ACC112 (cell line): ENCODE results near the gene FREM2.
A peak's percentile ranks its signal among the peaks of the same experiment; 100 is the strongest.

Experiments used
- H2AFZ ChIP-seq: fragments of 200-600 bp; sonication (generic); one replicate; pipeline ENCODE4 v1.6.0; 2017; ENCODE audit warnings: antibody characterized with exemption, low read length; ENCODE audit not compliant: unreplicated experiment
- H3K27ac ChIP-seq: fragments of 200-600 bp; sonication (generic); 2 replicates; pipeline ENCODE4 v1.5.1; 2014; ENCODE audit warnings: low read depth, mild to moderate bottlenecking, antibody characterized with exemption, low read length, moderate library complexity
- H3K27me3 ChIP-seq: fragments of 200-600 bp; sonication (generic); 2 replicates; pipeline ENCODE4 v1.6.1; 2014; ENCODE audit warnings: mild to moderate bottlenecking, antibody characterized with exemption, low read length, moderate library complexity, mixed read lengths; ENCODE audit not compliant: insufficient read depth
- H3K36me3 ChIP-seq: fragments of 200-600 bp; sonication (generic); 2 replicates; pipeline ENCODE4 v1.6.1; 2016; ENCODE audit warnings: mild to moderate bottlenecking, antibody characterized with exemption, low read length, moderate library complexity, mixed read lengths; ENCODE audit not compliant: insufficient read depth
- H3K4me1 ChIP-seq: fragments of 200-600 bp; sonication (generic); one replicate; pipeline ENCODE4 v1.6.1; 2016; ENCODE audit warnings: low read length, mixed read lengths; ENCODE audit not compliant: insufficient read depth, unreplicated experiment, control insufficient read depth
- H3K4me3 ChIP-seq: fragments of 200-600 bp; sonication (generic); 2 replicates; pipeline ENCODE4 v1.5.1; 2014; ENCODE audit warnings: mild to moderate bottlenecking, low read depth, low read length
- H3K79me2 ChIP-seq: fragments of 200-600 bp; sonication (generic); one replicate; pipeline ENCODE4 v1.6.0; 2016; ENCODE audit warnings: low read length; ENCODE audit not compliant: control insufficient read depth, unreplicated experiment, insufficient read depth

Gene FREM2

DNA sequence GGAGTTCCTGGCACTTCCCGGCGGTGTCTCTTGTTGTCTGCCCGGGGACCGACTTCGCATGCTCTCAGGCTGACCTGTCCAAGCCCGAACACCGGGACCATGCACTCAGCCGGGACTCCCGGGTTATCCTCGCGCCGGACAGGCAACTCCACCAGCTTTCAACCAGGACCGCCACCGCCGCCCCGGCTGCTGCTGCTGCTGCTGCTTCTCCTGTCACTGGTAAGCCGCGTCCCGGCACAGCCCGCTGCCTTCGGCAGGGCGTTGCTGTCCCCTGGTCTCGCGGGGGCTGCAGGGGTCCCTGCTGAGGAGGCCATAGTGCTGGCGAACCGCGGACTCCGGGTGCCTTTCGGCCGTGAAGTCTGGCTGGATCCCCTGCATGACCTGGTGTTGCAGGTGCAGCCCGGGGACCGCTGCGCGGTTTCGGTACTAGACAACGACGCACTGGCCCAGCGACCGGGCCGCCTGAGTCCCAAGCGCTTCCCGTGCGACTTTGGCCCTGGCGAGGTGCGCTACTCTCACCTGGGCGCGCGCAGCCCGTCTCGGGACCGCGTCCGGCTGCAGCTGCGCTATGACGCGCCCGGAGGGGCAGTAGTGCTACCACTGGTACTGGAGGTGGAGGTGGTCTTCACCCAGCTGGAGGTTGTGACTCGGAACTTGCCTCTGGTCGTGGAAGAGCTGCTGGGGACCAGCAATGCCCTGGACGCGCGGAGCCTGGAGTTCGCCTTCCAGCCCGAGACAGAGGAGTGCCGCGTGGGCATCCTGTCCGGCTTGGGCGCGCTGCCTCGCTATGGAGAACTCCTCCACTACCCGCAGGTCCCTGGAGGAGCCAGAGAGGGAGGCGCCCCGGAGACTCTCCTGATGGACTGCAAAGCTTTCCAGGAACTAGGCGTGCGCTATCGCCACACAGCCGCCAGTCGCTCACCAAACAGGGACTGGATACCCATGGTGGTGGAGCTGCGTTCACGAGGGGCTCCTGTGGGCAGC lies 661 bp downstream of the FREM2 start:
- H3K27me3 ChIP-seq: peaks cover 92% of the 10 kb centered on the region
- peaks cover 6% of the 10 kb centered on the region for H3K4me1 ChIP-seq
- H2AFZ ChIP-seq: peak overlapping the region; percentile 23
- H3K27ac ChIP-seq: no peak overlapping the region
- H3K4me3 ChIP-seq: peak overlapping the region; percentile 65
- no peaks in the 10 kb centered on the region for H3K79me2 ChIP-seq
- H3K36me3 ChIP-seq: no peaks in the 10 kb centered on the region

DNA sequence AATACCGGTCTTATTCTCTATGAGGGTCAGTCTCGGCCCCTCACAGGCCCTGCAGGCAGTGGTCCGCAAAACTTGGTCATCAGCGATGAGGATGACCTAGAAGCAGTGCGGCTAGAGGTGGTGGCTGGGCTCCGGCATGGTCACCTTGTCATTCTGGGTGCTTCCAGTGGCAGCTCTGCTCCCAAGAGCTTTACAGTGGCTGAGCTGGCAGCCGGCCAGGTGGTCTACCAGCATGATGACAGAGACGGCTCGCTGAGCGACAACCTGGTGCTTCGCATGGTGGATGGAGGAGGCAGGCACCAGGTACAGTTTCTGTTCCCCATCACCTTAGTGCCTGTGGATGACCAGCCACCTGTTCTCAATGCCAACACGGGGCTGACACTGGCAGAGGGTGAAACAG lies 1.8 kb downstream of the FREM2 start:
- Histone ChIP-seq H3K27me3 (peaks cover 97% of the 10 kb centered on the region), H3K79me2 (no peaks in the 10 kb centered on the region), H3K36me3 (no peaks in the 10 kb centered on the region), H3K4me1 (peaks cover 6% of the 10 kb centered on the region), H3K27ac (no peak overlapping the region), H2AFZ (no peak overlapping the region), H3K4me3 (no peak overlapping the region)

DNA sequence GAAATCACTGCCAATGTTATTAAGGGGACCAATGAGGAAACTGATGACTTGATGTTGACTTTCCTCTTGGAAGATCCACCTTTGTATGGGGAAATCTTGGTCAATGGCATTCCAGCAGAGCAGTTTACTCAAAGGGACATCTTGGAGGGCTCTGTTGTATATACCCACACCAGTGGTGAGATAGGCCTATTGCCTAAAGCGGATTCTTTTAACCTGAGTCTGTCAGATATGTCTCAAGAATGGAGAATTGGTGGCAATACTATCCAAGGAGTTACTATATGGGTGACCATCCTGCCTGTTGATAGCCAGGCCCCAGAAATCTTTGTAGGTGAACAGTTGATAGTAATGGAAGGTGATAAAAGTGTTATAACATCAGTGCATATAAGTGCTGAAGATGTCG lies 3.4 kb downstream of the FREM2 start:
- H3K79me2 ChIP-seq: no peaks in the 10 kb centered on the region
- H3K4me3 ChIP-seq: no peak overlapping the region
- no peak overlapping the region for H3K27ac ChIP-seq
- H3K36me3 ChIP-seq: no peaks in the 10 kb centered on the region
- H2AFZ ChIP-seq: no peak overlapping the region
- peaks cover 97% of the 10 kb centered on the region for H3K27me3 ChIP-seq
- peaks cover 6% of the 10 kb centered on the region for H3K4me1 ChIP-seq

DNA sequence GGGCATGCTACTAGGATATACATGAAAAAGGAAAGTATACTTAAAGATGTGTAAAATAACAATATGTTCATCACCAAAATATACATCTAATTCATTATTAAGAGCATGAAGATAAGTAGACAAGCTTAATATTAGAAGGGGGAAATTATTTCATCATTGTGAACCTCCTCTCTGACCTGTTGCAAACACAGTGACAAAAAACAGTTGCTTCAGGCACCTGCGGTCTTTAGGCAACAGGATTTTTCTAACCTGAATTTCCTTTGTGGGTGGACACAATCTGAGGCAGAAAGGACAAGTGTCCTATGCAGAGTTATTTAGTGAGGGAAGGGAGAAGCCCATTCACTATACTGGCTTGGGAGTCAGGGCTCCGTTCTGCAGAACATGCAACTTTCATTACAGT lies 6.3 kb downstream of the FREM2 start:
- Histone ChIP-seq H3K4me3 (no peak overlapping the region), H2AFZ (no peak overlapping the region), H3K4me1 (no peaks in the 10 kb centered on the region), H3K27ac (no peak overlapping the region), H3K27me3 (peaks cover 94% of the 10 kb centered on the region), H3K79me2 (no peaks in the 10 kb centered on the region), H3K36me3 (no peaks in the 10 kb centered on the region)

DNA sequence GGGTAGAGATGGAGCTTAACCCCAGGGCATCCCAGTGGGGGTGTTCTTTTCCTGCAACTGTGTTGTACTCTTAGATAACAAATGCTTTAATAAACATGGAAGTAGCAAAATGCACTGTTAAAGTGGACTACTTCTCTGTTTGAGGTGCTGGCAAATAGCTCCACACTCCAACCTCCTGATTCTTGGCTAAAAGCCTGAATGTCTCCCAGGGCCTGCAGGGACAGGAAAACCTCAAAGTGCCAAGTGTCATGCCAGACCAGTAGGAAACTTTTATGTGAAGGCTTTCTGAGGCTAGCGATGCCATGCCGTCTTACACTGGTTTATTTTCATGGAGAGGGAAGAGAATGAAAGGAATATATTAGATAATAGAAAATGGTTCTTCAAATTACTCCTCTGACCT lies 6.8 kb downstream of the FREM2 start:
- peaks cover 94% of the 10 kb centered on the region for H3K27me3 ChIP-seq
- H3K4me1 ChIP-seq: no peaks in the 10 kb centered on the region
- H3K79me2 ChIP-seq: no peaks in the 10 kb centered on the region
- H3K4me3 ChIP-seq: no peak overlapping the region
- no peak overlapping the region for H3K27ac ChIP-seq
- no peak overlapping the region for H2AFZ ChIP-seq
- no peaks in the 10 kb centered on the region for H3K36me3 ChIP-seq

DNA sequence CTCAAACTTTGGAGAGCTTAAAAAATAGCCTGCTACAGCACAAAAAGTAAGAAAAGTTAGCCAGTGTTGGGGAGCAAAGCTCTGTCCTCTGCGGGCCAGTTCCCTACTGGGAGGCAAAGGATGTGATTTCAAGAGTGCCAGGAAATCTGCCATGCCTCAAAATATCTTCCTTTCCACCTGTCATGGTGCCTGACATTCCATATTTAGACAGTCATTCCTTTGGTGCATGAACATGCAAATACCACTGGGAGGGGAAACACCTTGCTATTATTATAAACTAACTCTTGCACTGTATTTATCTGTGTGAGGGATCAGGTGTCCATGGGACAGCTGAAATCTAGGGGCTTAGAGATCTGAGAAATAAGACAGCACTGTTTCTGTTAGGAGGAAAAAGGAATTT lies 10.3 kb downstream of the FREM2 start:
- no peak overlapping the region for H3K4me3 ChIP-seq
- H3K36me3 ChIP-seq: no peaks in the 10 kb centered on the region
- H2AFZ ChIP-seq: no peak overlapping the region
- no peaks in the 10 kb centered on the region for H3K4me1 ChIP-seq
- H3K27ac ChIP-seq: no peak overlapping the region
- H3K79me2 ChIP-seq: no peaks in the 10 kb centered on the region
- H3K27me3 ChIP-seq: peaks cover 93% of the 10 kb centered on the region

DNA sequence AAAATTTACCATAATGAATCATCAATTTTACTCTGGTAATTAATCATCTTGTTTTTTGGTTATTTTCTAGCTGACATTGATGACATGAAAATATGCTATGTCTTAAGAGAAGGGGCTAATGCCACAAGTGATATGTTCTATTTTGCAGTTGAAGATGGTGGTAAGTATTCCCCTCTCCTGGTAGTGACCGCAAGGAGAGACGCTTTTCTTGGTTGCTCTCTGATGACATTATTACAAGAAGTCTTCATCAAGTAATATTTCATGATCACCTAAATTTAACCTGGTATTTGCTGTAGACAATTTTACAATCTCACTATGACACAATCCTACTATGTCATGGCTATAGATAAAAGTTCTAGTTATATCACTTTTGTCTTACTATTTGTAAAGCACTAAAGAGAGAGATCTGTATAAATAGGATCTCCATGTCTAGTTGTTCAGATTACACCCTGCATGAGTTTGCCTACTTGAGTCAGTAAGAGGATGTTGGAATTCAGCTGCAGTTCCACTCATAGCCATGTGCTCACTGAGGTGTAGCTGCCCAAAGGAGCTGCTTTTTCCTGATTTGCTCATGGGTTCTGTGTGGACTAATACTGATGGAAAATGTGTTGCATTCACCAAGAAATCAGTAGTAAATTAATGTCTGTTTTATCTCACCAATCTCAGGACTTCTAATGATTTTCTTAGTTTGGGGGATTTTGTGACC lies 10.9 kb downstream of the FREM2 start:
- Histone ChIP-seq H3K79me2 (no peaks in the 10 kb centered on the region), H3K4me1 (no peaks in the 10 kb centered on the region), H3K4me3 (no peak overlapping the region), H3K27ac (no peak overlapping the region), H3K27me3 (peaks cover 93% of the 10 kb centered on the region), H2AFZ (no peak overlapping the region), H3K36me3 (no peaks in the 10 kb centered on the region)

DNA sequence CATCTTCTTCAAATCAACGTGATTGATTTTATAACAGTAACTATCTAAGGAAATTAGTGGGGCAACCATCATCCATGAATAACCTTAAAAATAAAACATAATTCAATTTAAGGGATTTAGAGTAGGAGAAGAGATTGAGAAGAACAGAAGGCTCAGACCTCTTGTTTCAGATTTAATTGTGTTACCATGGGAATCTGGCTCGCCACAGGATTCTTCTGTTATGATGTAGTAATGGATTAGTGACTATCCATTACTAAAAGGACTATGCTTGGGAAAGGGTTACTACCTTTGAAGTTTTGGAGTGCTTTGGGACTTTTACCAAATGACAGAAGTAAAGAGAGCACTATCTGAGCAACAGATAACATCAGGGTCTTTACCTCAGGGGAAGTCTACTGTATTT lies 13.2 kb downstream of the FREM2 start:
- Histone ChIP-seq H2AFZ (no peak overlapping the region), H3K4me1 (no peaks in the 10 kb centered on the region), H3K36me3 (no peaks in the 10 kb centered on the region), H3K27me3 (peaks cover 93% of the 10 kb centered on the region), H3K79me2 (no peaks in the 10 kb centered on the region), H3K4me3 (no peak overlapping the region), H3K27ac (no peak overlapping the region)

DNA sequence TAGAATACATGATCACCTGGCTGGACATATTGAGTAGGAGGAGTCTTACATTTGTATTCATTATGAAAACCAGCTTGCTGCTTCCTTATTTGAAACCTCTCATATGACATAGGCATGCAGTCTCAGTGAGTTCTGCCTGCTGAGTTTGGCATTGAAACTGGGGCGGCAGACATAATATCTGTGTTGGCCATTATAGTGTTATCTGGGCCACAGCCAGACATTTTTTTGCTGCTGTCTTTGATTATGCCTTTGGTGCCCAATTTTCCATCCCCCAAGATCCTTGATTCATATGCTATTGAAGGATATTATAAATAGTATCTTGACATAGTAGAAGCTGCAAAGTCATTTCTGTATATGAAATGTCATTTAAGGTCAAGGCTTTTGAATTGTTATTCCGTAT lies 15.8 kb downstream of the FREM2 start:
- Histone ChIP-seq H3K27ac (no peak overlapping the region), H2AFZ (no peak overlapping the region), H3K4me3 (no peak overlapping the region), H3K27me3 (peaks cover 95% of the 10 kb centered on the region), H3K4me1 (no peaks in the 10 kb centered on the region), H3K79me2 (no peaks in the 10 kb centered on the region), H3K36me3 (no peaks in the 10 kb centered on the region)

DNA sequence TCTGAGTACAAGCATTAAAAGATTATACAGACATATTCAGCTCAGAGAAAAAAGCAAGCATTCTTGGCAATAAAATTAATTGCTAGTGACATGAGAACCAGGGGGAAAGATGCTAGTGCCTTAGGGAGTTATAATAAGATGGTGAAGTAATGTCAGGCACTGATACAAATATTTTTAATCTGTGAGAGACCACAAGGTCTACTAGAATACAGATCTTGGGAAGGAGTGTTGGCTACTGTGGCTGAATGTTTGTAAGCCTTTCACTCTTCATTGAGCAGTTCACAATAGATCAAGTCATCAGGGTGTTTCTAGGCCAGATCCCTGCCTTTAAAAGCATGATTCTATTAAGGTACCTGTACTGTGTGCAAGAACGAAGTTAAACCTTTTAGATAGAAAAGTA lies 16.4 kb downstream of the FREM2 start:
- H3K4me1 ChIP-seq: no peaks in the 10 kb centered on the region
- no peak overlapping the region for H3K27ac ChIP-seq
- no peak overlapping the region for H2AFZ ChIP-seq
- no peak overlapping the region for H3K4me3 ChIP-seq
- peaks cover 93% of the 10 kb centered on the region for H3K27me3 ChIP-seq
- no peaks in the 10 kb centered on the region for H3K79me2 ChIP-seq
- no peaks in the 10 kb centered on the region for H3K36me3 ChIP-seq

DNA sequence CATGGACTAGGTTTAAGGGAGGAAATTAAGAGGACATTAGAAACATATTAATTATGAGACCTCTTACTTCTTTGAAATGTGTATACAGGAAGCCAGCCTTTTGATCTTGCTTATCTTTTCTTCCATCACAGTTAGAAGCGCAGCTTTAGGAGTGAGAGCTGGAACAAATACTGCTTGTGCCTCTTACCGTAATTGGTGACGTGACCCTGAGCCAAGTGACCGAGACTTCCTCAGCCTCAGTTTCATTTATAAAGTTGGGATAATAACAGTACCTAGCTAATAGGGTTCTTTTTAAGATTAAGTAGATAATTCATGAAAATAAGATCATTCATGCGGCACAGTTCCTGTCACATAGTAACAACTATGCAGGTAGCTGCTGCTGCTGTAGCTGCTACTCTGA lies 18.5 kb downstream of the FREM2 start:
- H3K27me3 ChIP-seq: peaks cover 77% of the 10 kb centered on the region
- H3K36me3 ChIP-seq: no peaks in the 10 kb centered on the region
- H3K79me2 ChIP-seq: no peaks in the 10 kb centered on the region
- no peak overlapping the region for H3K27ac ChIP-seq
- H3K4me1 ChIP-seq: no peaks in the 10 kb centered on the region
- no peak overlapping the region for H2AFZ ChIP-seq
- no peak overlapping the region for H3K4me3 ChIP-seq
